K562 (cell line): ENCODE data around the gene PLEKHG3.

ENCODE experiments used
- CBX8 ChIP-seq: fragments of 200-600 bp; sonication (generic); IDR thresholded peaks from 2 replicates; pipeline ENCODE4 v1.6.1; 2012; ENCODE audit warnings: borderline replicate concordance, mixed run types, low read depth, mild to moderate bottlenecking, moderate library complexity, mixed read lengths, low read length, control low read depth, inconsistent platforms; ENCODE audit not compliant: poor library complexity, severe bottlenecking; ENCODE audit errors: extremely low read depth
- EZH2 ChIP-seq: IDR thresholded peaks from 2 replicates; pipeline ENCODE4 v1.6.1; 2012; ENCODE audit warnings: low read depth, mild to moderate bottlenecking, inconsistent platforms, low read length, borderline replicate concordance
- FOXK2 ChIP-seq, 2 experiments: fragments of 450-650 bp; IDR thresholded peaks in 1 of 2; conservative IDR thresholded peaks in 1 of 2; 2 replicates each; pipeline ENCODE4 v1.6.1; 2016; ENCODE audit warnings: low read depth in 2 of 2, mild to moderate bottlenecking in 1 of 2
- KDM1A ChIP-seq, 2 experiments: fragments of 450-650 bp; IDR thresholded peaks; 2 replicates each; pipeline ENCODE4 v1.6.1; 2016; ENCODE audit warnings: mild to moderate bottlenecking in 2 of 2
- KDM5B ChIP-seq: fragments of 200-600 bp; sonication (generic); IDR thresholded peaks from 2 replicates; pipeline ENCODE4 v1.6.1; 2012; ENCODE audit warnings: low read depth, mild to moderate bottlenecking, moderate library complexity, low read length, control low read depth, inconsistent platforms; ENCODE audit not compliant: insufficient replicate concordance
- RNF2 ChIP-seq: sonication (generic); IDR thresholded peaks from 2 replicates; pipeline ENCODE4 v1.6.1; 2016
- SMARCA4 ChIP-seq: fragments of 450-650 bp; IDR thresholded peaks from 2 replicates; pipeline ENCODE4 v1.6.1; 2016
- ZNF3 ChIP-seq: fragments of 250-450 bp; sonication (Bioruptor Pico); IDR thresholded peaks from 2 replicates; pipeline ENCODE4 v1.5.0; 2021; ENCODE audit warnings: mild to moderate bottlenecking, moderate library complexity
- ZZZ3 ChIP-seq: fragments of 450-650 bp; IDR thresholded peaks from 2 replicates; pipeline ENCODE4 v1.6.1; 2016; ENCODE audit warnings: antibody characterized with exemption, mild to moderate bottlenecking, moderate library complexity
- TF ChIP-seq, protein P1 (sequence below): fragments of 250-450 bp; sonication (Bioruptor Pico); IDR thresholded peaks from 2 replicates; pipeline ENCODE4 v1.4.0; 2020; ENCODE audit warnings: mild to moderate bottlenecking, moderate library complexity
- TF ChIP-seq, protein P2 (sequence below), 3 experiments: fragments of 200-800 bp in 1 of 3; sonication (Bioruptor generic) in 1 of 3; sonication (generic) in 1 of 3; formaldehyde crosslinking in 1 of 3; IDR thresholded peaks; 2 replicates each; pipeline versions ENCODE4 v1.6.1 to v1.8.0; 2016 to 2022; ENCODE audit warnings: mild to moderate bottlenecking in 2 of 3, missing compliant biosample characterization in 2 of 3, missing genetic modification characterization in 2 of 3, missing genetic modification reagents in 1 of 3
- TF ChIP-seq, protein P3 (sequence below), 3 experiments: IDR thresholded peaks in 2 of 3; conservative IDR thresholded peaks in 1 of 3; 2 replicates each; pipeline ENCODE4 v1.5.1; 2011 to 2012; ENCODE audit warnings: low read length in 3 of 3, mild to moderate bottlenecking in 3 of 3, control low read depth in 2 of 3, improper control_type of control experiment in 1 of 3, inconsistent platforms in 1 of 3, low read depth in 1 of 3, mixed read lengths in 1 of 3, moderate library complexity in 1 of 3; ENCODE audit not compliant: insufficient read depth in 2 of 3
- TF ChIP-seq, protein P4 (sequence below): conservative IDR thresholded peaks from 2 replicates; pipeline ENCODE4 v1.6.1; 2011; ENCODE audit warnings: low read depth, mild to moderate bottlenecking, low read length; ENCODE audit not compliant: control insufficient read depth

DNA sequence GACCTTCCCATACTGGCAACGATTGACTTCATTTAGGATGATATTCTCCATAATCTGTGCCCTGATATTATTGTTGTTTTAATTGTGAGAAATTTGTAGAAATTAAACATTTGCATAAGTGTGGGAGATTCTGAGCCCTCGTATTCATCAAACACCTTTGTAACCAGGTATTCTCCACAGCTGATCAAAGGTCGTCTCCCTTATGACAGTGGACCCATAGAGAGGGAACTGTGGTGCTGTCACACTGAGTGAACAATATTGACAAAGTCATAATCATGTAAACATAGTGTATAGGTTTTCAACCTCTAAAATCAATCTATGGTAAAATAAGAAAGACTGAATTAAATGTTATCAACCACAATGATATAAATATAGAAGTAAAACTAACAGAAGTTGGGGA is 14.9 kb upstream of the PLEKHG3 start:
- no peak for TF ChIP-seq FOXK2 (conservative IDR thresholded peaks at IDR 0.05 in 1 of 2, IDR thresholded peaks at IDR 0.05 in 1 of 2; ENCODE audit: low read depth in 2 of 2)
- TF ChIP-seq ZZZ3 = no peak
- TF ChIP-seq, protein P1, sequence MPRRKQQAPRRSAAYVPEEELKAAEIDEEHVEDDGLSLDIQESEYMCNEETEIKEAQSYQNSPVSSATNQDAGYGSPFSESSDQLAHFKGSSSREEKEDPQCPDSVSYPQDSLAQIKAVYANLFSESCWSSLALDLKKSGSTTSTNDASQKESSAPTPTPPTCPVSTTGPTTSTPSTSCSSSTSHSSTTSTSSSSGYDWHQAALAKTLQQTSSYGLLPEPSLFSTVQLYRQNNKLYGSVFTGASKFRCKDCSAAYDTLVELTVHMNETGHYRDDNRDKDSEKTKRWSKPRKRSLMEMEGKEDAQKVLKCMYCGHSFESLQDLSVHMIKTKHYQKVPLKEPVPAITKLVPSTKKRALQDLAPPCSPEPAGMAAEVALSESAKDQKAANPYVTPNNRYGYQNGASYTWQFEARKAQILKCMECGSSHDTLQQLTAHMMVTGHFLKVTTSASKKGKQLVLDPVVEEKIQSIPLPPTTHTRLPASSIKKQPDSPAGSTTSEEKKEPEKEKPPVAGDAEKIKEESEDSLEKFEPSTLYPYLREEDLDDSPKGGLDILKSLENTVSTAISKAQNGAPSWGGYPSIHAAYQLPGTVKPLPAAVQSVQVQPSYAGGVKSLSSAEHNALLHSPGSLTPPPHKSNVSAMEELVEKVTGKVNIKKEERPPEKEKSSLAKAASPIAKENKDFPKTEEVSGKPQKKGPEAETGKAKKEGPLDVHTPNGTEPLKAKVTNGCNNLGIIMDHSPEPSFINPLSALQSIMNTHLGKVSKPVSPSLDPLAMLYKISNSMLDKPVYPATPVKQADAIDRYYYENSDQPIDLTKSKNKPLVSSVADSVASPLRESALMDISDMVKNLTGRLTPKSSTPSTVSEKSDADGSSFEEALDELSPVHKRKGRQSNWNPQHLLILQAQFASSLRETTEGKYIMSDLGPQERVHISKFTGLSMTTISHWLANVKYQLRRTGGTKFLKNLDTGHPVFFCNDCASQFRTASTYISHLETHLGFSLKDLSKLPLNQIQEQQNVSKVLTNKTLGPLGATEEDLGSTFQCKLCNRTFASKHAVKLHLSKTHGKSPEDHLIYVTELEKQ (CRISPR knock-in tag) = no peak
- no peak for TF ChIP-seq KDM5B
- TF ChIP-seq KDM1A (IDR thresholded peaks at IDR 0.05) = no peak
- TF ChIP-seq EZH2 = no peak
- TF ChIP-seq ZNF3 (CRISPR knock-in tag) = no peak
- no peak for TF ChIP-seq CBX8
- TF ChIP-seq RNF2 = no peak
- TF ChIP-seq SMARCA4 = no peak
- TF ChIP-seq, protein P2, sequence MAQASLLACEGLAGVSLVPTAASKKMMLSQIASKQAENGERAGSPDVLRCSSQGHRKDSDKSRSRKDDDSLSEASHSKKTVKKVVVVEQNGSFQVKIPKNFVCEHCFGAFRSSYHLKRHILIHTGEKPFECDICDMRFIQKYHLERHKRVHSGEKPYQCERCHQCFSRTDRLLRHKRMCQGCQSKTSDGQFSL (CRISPR knock-in tag; IDR thresholded peaks at IDR 0.05) = no peak
- TF ChIP-seq, protein P2 (tag; IDR thresholded peaks at IDR 0.05) = no peak
- TF ChIP-seq, protein P3, sequence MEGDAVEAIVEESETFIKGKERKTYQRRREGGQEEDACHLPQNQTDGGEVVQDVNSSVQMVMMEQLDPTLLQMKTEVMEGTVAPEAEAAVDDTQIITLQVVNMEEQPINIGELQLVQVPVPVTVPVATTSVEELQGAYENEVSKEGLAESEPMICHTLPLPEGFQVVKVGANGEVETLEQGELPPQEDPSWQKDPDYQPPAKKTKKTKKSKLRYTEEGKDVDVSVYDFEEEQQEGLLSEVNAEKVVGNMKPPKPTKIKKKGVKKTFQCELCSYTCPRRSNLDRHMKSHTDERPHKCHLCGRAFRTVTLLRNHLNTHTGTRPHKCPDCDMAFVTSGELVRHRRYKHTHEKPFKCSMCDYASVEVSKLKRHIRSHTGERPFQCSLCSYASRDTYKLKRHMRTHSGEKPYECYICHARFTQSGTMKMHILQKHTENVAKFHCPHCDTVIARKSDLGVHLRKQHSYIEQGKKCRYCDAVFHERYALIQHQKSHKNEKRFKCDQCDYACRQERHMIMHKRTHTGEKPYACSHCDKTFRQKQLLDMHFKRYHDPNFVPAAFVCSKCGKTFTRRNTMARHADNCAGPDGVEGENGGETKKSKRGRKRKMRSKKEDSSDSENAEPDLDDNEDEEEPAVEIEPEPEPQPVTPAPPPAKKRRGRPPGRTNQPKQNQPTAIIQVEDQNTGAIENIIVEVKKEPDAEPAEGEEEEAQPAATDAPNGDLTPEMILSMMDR (IDR thresholded peaks at IDR 0.05 in 2 of 3, conservative IDR thresholded peaks at IDR 0.05 in 1 of 3; ENCODE audit: insufficient read depth in 2 of 3, low read depth in 1 of 3, low read length in 3 of 3) = no peak
- TF ChIP-seq, protein P4, sequence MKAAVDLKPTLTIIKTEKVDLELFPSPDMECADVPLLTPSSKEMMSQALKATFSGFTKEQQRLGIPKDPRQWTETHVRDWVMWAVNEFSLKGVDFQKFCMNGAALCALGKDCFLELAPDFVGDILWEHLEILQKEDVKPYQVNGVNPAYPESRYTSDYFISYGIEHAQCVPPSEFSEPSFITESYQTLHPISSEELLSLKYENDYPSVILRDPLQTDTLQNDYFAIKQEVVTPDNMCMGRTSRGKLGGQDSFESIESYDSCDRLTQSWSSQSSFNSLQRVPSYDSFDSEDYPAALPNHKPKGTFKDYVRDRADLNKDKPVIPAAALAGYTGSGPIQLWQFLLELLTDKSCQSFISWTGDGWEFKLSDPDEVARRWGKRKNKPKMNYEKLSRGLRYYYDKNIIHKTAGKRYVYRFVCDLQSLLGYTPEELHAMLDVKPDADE = no peak
